Stimulated activated CD8-positive, alpha-beta memory T cell treated with anti-CD3 and anti-CD28 coated beads, Interleukin-7, amount 100 ng/mL, for 48 hours (primary cell): Measurements from ENCODE around the gene NPTXR.
"Not testable (repeated sequence)": the region's sequence is repeated elsewhere in the genome, so short reads cannot be mapped to it uniquely, and the experiment has no call there.

Source experiments
- DNase-seq, 2 donors: peaks; one replicate each; pipeline ENCODE4 v3.0.0-alpha.2; 2020; ENCODE audit warnings: low read depth in 1 of 2; ENCODE audit errors: extremely low read depth in 1 of 2

Gene NPTXR

DNA sequence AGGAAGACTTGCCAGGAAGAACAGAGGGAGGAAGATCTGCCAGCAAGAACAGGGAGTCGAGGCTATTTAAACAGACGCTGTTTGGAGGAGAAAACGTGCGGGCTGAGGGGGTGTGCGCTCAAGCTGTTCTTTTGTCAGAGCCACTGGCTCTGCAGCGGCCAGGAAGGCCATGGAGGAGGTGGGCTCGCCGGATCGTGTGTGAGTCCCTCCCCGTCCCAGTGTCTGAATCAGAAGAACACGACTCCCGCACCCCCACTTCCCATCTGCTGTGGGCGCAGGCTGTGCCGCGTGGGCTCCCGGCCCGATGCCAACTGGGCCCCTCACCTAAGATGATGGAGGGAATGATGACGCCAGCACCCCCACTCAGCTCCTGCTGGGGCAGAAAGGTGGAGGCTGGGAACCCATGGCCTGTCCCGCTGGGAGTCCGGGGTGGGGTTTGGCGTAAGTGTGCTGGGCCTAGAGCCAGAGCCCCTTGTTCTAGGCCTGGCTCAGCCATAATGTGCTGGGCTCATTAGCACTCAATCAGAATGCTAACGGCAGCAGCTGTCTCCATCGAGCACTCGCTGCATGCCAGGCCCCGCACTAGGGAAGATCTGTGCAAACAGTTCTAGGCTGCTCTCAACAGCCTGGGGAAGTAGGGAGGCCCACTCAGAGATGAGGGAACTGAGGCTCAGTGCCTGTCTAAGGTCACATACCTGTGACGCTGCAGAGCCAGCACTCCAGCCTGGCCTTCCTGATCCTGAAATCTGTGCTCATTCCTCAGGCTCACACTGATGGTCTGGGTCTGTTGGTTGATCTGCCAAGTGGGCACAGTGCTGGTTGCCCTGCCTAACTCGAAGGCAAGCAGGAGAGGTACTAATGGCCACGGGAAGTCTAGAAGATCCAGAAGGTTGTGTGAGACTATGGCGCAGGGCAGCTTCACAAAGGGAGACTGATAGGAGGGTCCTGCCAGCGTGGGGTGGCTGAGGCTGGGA lies 11.5 kb downstream of the NPTXR start:
- no peak for DNase-seq

DNA sequence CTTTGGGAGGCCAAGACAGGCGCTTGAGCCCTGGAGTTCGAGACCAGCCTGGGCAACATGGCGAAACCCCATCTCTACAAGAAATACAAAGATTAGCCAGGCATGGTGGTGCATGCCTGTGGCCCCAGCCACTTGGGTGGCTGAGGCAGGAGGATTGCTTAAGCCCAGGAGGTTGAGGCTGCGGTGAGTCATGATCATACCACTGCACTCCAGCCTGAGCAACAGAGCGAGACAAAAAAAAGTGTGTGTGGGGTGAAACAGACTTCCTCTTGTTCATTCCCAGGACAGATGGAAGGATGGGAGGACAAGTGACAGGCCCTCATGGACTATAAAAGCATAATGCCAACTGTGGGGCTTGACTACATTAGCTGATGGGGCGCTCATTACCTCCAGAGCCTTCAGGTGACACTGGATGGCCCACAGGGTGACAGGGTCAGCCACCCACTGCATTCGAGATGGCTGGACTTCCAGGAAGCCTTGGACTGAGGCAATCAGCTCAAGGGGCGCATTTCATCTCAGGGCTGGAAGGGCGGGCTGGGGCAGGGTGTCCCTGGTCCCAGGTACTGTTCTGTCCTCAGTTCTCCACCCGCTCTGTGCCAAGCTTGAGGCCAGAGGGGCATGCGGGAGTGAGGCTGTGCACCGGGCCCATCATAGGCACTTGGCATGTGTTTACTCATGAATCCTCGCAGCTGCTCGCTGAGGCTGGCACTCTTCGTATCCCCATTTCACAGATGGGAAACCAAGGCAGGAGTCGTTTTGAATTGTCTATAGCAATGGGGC lies 12.5 kb downstream of the NPTXR start:
- DNase-seq, result no peak

DNA sequence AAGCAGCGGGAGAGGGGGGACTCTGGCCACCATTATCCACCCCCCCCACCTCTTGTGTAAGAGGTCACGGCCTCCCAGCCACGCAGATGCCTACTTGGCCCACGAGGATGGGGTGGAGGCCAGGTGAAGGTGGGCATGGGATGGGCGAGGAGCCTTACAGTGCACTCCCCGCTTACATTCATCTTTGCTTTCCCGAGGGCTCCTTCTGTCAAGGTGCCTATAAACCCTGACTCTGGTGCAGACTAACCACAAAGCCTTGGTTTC lies 13.1 kb downstream of the NPTXR start:
- DNase-seq, result no peak

DNA sequence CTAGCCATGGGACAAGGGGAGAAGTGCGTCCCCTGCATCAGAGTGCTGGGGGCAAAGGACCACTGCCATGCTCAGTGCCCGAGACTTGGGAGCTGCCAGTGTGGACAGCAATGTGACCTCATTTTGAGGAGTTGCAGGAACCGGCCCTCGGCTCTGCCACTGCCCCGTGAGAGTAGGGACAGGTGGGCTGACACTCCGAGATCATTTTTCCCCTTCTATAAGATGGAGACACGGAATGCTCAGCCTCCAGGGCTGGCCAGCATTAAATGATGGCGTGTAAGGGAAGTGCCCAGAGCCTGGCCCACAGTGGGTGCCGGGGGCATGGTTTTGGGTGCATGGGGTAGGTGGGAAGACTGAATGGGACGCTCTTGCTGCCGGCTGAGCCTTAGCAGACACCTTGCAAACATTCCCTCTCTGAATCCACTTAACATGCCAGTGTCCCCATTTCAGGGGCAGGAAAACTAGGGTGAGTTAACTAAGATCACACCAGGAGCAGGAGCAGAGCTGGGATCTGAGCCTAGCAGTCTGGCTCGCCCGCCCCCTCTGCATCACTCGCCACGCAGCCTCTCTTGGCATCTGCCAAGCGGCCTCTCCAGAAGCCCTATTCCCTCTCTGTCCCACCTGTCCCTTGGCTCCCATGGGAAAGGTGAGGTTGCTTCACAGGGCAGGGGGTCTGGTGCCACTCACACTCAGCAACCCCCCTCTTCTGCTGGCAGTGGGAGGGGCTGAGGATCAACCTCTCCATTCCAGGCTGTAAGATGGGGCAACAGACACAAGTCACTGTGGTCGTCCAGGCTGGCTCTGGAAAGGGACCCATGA lies 13.6 kb downstream of the NPTXR start:
- no peak for DNase-seq

DNA sequence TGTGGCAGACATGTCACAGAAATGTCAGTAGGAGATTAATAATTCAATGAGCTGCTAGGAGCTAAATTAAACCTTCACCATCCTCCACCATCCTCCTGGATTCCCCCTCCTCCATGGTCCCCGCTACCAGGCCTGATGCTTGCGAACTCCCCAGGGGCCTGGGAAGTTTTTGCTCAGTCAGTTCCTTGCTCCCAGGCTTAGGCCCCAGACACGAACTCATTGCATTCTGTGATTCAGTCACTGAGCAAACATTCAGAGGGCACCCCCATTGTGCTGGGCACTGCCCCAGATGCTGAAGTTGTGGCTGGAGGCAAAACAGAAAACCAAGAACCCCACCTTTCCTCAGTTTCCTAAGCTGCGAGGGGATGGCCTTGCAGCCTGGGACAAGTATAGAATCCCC lies 14.3 kb downstream of the NPTXR start:
- DNase-seq, result no peak

DNA sequence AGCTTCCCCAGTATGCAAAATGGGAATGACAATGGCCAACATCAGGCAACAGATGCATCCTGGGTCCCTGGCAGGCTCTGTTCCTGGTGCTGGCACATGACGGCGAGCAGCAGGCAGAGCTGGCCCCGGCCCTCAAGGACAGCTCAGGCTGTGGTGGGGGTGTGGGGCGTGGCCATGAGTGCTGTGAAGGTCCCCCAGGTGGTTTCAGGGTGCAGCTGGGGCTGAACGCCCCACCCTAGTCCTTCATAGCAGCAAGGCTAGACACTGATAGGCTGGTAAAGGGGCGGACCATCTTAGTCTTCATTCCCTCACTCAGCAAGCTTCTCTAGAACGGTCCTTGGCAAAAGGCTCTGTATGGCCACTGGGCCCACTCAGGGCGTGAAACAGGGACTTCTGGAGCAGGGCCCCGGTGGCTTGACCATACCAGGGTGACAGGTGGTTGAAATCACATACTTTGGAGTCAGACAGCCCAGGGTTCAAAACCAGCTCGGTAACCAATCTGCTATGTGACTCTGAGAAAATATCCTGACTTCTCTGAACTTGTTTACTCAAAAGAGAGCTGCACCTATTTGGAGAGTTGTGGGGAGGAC lies 15.1 kb downstream of the NPTXR start:
- DNase-seq, result no peak

DNA sequence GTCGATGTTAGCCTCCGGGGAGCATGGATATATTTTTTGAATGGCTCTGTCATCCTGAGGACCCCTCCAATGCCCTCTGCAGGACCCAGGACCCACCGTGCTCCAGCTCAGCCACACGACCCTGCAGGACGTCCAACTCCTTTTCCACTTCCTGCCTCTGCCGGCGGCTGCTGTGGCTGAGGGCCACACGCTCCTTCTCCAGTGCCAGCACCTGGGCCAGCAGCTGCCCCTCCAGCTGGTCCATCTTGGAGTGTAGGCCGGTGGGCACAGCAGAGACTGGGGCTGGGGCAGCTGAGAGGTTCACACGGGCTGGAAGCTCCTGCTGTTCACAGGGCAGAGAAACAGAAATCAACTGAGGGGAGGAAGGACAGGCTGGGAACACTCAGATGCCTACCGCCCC lies 15.6 kb downstream of the NPTXR start:
- DNase-seq, result no peak

DNA sequence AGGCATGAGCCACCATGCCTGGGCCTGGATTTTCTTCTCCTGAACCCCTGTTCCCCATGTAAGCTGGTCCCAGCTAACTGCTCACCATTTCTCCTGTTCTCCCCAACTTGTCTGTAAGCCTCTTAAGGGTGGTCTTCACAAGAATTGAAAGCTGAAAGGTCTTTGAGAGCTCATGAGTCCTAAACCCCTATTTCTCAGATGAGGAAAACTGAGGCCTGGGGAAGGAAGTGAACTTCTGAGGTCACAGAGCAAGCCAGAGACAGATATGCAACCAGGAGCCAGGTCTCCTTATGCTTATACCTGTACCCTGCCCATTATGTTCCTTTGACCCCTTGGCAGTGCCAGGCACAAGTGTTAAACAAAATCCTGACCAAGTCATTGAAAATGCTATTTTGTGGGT lies 16.3 kb downstream of the NPTXR start:
- DNase-seq, result no peak

DNA sequence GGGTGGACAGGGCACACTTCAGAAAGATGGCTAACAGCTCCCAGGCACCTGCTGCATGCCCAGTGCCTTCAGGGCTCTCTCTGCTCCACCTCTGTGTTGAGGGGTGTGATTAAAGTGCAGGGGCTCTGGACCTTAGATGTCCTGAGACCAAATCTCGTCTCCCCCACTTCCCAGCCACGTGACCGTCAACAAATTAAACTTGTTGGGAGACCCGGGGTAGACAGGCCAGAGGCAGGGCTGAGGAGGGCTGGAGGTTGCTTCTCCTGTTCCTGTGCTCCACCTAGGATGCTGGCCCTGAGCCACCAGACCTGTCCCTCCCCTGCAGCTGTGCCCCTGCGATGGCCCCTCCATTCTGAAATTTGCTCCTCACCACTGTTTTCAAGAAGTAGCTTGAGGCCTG lies 17.0 kb downstream of the NPTXR start:
- no peak for DNase-seq

DNA sequence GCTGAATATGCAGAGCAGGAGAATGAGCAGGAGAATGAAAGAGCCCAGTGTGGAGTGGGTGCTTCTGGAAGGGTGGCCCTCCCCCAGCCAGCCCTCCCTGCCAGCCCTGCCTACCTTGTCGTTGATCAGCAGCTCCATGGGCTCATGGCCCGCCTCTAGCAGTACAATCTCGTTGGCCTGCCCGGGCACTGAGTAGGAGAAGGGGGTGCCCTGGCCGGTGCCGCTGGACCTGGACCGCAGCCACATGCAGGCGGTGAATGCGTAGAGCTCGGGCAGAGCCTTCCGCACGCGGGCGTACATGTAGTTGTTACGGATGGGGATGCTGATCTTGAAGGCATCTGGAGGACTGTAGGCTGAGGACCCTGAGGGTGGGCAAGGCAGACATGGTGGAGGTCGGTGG lies 17.4 kb downstream of the NPTXR start:
- DNase-seq, result no peak

DNA sequence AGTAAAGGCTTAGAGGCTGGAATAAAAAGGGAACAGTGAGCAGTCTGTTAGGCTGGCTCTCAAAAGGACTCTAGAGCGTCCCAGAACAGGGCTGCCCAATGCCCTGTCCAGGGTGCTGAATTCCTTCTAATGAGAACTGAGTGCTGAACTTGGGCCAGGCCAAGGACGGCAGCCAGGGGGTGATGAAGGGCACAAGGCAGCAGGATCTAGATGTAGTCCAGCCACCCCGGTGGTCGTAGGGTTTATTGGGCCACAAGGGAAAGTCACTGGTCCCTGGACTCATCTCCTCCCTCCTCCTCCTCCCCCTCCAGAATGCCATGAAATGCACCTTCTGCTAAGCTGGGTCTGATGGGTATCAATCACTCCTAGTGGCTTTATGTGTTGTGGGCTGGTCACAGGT lies 19.2 kb downstream of the NPTXR start:
- no peak for DNase-seq

DNA sequence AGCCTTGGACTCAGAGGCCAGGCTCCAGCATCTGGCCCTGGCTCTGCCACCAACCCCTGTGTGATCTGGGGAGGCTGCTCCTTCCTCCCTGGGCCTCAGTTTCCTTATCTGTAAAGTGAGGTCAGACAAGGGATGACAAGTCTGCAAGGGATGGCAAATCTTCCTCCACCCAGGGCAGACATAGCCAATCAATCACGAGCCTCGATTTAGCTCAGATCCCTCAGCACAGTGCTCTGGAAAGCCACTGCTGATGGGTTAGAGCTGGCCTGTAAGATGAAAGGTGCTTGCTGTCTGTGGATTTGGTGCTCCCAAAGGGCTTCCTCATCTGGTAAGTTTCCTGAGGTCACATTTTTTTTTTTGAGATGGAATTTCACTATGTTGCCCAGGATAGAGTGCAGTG lies 20.2 kb downstream of the NPTXR start:
- DNase-seq, result no peak

DNA sequence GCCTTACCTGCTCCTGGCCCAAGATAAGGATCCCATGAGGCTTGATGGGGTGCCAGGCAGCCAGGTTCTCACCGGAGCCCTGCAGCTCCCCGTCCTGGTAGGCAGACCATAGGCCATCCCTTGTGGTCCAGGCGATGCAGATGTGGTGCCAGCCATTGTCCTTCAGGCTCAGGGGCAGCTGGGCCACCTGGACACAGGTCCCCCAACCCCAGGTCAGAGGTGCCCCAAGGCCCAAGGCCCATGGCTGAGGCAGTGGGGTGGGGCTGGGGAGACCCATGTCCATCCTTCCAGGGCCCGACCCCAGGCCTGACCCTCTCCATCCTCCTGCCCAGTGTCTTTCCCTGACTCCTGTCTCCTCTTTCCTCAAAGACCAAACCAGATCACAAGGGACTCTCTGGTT lies 20.8 kb downstream of the NPTXR start:
- DNase-seq, result no peak

DNA sequence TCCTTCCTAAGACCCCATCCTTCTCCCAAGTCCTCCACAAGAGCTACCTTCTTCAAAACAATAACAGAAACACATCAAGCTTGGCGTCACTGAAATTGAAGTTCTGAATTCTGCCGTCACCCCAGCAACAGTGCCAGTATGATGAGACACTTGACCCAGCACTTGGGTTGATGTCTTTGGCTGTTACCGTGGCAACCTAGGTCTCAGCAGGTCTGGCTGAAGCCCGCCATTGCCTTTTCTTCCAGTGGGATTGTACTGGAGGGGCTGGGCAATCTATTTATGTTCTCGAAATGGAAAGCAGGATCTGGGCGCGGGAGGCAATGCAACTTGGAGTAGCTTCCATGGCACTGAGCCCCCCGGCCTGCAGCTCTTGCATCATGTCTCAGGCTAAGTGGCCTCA lies 23.8 kb downstream of the NPTXR start:
- DNase-seq, result no peak

DNA sequence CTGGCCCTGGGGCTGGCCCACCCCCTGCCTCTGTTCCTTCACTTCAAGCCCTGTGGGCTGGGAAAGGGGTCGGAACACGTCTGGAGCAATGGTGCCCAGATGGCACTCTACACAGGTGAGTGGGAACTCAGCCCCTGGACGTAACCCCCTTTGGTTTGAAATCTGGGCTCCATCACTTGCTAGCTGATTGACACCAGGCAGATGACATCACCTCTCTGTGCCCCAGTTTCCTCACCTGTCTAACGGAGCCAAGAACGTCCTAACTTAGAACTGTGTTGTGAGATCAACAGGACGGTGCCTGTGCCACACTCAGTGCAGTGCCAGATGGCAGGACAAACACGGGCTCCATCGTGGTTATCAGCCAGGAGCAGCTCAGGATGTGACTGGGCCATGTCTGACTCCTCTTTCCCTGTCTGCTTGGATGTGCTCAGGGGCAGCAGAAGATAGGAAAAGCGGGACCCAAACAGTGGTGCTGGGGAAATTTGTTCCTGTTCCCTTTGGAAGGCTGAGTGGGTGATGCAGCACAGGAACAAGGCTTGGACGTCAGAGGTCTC lies 24.4 kb downstream of the NPTXR start:
- DNase-seq, result no peak

DNA sequence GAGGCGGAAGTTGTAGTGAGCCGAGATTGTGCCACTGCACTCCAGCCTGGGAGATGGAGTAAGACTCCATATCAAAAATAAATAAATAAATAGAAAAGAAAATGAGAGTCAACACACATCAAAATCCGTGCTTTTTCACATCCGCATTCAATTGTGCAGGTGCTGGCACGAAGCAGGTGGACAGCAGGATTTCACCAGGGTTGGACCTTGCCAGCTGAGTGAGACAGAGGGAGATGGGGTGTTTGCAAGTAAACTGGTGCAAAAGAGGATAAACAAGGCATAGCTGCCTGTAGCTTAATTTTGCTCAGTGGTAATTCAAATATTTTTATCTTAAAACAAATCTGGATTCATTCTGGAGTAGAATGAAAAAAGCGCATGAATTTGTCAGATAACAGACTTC lies 26.6 kb downstream of the NPTXR start:
- DNase-seq, result no peak

DNA sequence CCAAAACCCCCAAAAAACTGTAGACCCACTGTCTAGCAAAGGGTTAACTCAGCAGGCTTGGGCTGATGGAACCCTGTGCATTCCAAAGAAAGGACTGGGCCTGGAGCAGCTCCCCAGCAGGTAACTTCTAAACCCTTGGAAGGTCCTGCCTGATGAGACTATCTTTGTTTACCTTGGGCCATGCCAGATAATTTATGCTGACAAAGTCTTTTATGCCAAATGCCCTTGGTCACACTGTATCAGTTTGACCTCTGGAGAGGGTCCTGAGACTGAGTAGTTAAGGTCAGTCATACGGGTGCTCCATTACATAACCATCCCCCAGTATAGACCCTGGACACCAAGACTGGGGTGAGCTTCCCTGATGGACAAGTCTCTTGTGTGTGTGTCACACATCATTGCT lies 28.0 kb downstream of the NPTXR start:
- no peak for DNase-seq

DNA sequence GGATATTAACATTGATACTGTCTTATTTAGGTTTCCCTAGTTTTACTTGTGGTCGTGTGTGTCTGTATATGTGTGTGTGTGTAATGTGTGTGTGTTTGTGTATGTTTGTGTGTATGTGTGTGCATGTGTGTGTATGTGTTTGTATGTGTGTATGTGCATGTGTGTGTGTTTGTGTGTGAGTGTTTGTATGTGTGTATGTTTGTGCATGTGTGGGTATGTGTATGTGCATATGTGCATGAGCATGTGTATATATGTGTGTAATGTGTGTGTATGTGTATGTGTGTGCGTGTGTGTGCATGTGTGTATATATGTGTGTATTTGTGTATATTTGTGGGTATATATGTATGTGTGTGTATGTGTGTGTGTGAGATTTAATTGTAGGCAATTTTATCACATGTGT lies 32.6 kb downstream of the NPTXR start:
- DNase-seq, result no peak

DNA sequence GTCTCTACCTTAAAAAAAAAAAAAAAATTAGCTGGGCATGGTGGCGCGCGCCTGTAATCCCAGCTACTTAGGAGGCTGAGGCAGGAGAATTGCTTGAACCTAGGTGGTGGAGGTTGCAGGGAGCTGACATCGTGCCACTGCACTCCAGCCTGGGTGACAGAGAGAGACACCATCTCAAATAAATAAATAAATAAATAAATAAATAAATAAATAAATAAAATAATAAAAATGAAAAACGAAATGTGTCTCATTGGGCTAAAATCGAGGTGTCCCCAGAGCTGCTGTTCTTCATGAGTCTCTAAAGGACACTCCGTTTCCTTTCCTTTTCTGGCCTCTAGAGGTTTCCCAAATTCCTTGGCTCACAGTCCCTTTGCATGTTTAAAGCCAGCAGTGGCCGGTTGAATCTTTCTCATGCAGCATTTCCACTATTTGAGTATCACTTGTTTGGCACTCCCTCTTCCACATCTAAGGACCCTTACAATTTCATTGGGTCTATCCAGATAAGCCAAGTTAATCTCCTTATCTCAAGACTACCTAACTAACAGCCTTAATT lies 38.7 kb downstream of the NPTXR start:
- DNase-seq, result not testable (repeated sequence)

DNA sequence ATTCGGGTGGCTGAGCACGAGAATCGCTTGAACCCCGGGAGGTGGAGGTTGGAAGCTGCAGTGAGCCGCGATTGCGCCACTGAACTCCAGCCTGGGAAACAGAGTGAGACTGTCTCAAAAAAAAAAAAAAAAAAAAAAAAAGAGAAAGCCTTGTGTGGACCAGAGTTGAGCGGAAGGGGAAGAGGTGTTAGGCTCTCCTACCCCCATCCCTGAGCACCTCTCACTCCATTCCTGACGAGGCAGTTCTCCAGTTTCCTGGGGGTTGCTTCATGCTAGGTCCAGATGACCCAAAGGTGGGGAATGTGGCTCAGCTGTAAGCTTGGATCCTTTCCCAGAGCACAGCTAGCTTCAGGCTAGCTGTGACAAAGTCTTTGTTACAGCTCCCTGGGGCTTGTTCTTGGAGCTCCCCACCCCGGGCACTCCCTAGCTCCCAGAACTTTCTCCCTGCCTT lies 41.1 kb downstream of the NPTXR start:
- no peak for DNase-seq
